GM12878 (cell line): ENCODE data around the gene KCND3. TPM values are rescaled to one million over a fixed set of nuclear protein-coding genes. Genes with fewer than 3 reads are reported as not detected.

Experiments used
- EGR1 ChIP-seq, 2 experiments: IDR thresholded peaks; 1 replicate in 1 of 2; 2 replicates in 1 of 2; pipeline ENCODE4 v1.6.1; 2011 to 2012; ENCODE audit warnings: low read depth in 2 of 2, low read length in 2 of 2, borderline replicate concordance in 1 of 2, mild to moderate bottlenecking in 1 of 2, moderate library complexity in 1 of 2
- PAX5 ChIP-seq: IDR thresholded peaks from 2 replicates; pipeline ENCODE4 v1.6.1; 2011; ENCODE audit warnings: low read depth, low read length, borderline replicate concordance
- POLR2AphosphoS2 ChIP-seq: IDR thresholded peaks from 2 replicates; pipeline ENCODE4 v1.6.1; 2011; ENCODE audit warnings: low read depth, mild to moderate bottlenecking, low read length, improper control_type of control experiment, moderate library complexity
- SP1 ChIP-seq: IDR thresholded peaks from one replicate; pipeline ENCODE4 v1.6.1; 2011; ENCODE audit warnings: low read depth, low read length
- polyA plus RNA-seq, 11 experiments: library from polyadenylated mRNA; depleted of rRNA in 4 of 11; unstranded in 6 of 11; stranded (reverse) in 5 of 11; fragments of >200 nt; fragmentation: Nextera tagmentation in 4 of 11; fragmentation: Illumina TruSeq in 1 of 11; extraction: Ambion mirVana in 4 of 11; extraction: Trizol in 1 of 11; gene quantifications; 1 replicate in 1 of 11; 2 replicates in 10 of 11; pipeline versions ENCODE4 v1.2.1 to v1.2.3, GENCODE V29; 2011 to 2016; ENCODE audit warnings: inconsistent platforms in 2 of 11, missing spikeins in 2 of 11, low read depth in 1 of 11
- total RNA-seq, 4 experiments: library from RNA; depleted of rRNA in 3 of 4; stranded (reverse); fragments of >200 nt in 3 of 4; fragmentation: Illumina TruSeq in 1 of 4; extraction: Trizol in 1 of 4; gene quantifications; 2 replicates each; pipeline versions ENCODE4 v1.2.1 to v1.2.3, GENCODE V29; 2013 to 2021
- TF ChIP-seq, protein P1 (sequence below): fragments of 450-650 bp; formaldehyde crosslinking; IDR thresholded peaks from 2 replicates; pipeline ENCODE4 v1.5.0; 2022; ENCODE audit warnings: mild to moderate bottlenecking, missing genetic modification characterization
- TF ChIP-seq, protein P2 (sequence below): fragments of 450-650 bp; IDR thresholded peaks from 2 replicates; pipeline ENCODE4 v1.6.1; 2018; ENCODE audit warnings: mild to moderate bottlenecking, low read depth, moderate library complexity; ENCODE audit not compliant: partially characterized antibody
- TF ChIP-seq, protein P3 (sequence below): fragments of 450-650 bp; IDR thresholded peaks from 2 replicates; pipeline ENCODE4 v1.6.1; 2014; ENCODE audit warnings: mild to moderate bottlenecking
- TF ChIP-seq, protein P4 (sequence below): fragments of 450-650 bp; IDR thresholded peaks from 2 replicates; pipeline ENCODE4 v1.6.1; 2017; ENCODE audit warnings: low read depth, mild to moderate bottlenecking, moderate library complexity
- TF ChIP-seq, protein P5 (sequence below): fragments of 450-650 bp; IDR thresholded peaks from 2 replicates; pipeline ENCODE4 v1.6.1; 2018; ENCODE audit warnings: borderline replicate concordance, mild to moderate bottlenecking; ENCODE audit not compliant: partially characterized antibody

KCND3 gene
- total and polyA plus RNA-seq, 10 of the 15 experiments (the other 5 are each of a cell fraction or from before 2014, with no cell fraction given) = 0.02 TPM; not detected in 9

DNA sequence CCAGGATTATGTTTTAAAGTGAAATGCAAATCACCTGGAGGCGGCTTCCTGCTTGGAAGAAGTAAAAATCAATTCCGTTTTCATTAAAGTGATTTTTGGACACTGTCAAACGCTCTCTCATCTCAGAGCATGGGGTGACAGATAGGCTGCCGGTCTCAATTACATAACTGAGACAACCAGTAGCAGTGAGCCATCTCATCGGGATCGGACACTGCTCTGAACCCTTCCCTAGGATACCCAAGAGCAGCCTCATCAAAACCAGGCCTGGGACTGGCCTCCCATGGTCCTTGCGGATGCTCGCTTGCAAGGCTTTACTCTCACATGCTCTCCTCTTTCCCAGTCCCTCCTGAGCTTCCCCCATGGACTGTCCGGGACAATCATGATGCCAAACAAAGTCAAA lies 12.1 kb downstream of the KCND3 start (continued):
- TF ChIP-seq, protein P1, sequence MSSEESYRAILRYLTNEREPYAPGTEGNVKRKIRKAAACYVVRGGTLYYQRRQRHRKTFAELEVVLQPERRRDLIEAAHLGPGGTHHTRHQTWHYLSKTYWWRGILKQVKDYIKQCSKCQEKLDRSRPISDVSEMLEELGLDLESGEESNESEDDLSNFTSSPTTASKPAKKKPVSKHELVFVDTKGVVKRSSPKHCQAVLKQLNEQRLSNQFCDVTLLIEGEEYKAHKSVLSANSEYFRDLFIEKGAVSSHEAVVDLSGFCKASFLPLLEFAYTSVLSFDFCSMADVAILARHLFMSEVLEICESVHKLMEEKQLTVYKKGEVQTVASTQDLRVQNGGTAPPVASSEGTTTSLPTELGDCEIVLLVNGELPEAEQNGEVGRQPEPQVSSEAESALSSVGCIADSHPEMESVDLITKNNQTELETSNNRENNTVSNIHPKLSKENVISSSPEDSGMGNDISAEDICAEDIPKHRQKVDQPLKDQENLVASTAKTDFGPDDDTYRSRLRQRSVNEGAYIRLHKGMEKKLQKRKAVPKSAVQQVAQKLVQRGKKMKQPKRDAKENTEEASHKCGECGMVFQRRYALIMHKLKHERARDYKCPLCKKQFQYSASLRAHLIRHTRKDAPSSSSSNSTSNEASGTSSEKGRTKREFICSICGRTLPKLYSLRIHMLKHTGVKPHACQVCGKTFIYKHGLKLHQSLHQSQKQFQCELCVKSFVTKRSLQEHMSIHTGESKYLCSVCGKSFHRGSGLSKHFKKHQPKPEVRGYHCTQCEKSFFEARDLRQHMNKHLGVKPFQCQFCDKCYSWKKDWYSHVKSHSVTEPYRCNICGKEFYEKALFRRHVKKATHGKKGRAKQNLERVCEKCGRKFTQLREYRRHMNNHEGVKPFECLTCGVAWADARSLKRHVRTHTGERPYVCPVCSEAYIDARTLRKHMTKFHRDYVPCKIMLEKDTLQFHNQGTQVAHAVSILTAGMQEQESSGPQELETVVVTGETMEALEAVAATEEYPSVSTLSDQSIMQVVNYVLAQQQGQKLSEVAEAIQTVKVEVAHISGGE (CRISPR knock-in tag) = no peak
- TF ChIP-seq POLR2AphosphoS2 (no peak), SP1 (no peak), PAX5 (no peak), EGR1 (IDR thresholded peaks at IDR 0.05; ENCODE audit: borderline replicate concordance in 1 of 2, low read depth in 2 of 2, low read length in 2 of 2) (no peak)
- TF ChIP-seq, protein P2, sequence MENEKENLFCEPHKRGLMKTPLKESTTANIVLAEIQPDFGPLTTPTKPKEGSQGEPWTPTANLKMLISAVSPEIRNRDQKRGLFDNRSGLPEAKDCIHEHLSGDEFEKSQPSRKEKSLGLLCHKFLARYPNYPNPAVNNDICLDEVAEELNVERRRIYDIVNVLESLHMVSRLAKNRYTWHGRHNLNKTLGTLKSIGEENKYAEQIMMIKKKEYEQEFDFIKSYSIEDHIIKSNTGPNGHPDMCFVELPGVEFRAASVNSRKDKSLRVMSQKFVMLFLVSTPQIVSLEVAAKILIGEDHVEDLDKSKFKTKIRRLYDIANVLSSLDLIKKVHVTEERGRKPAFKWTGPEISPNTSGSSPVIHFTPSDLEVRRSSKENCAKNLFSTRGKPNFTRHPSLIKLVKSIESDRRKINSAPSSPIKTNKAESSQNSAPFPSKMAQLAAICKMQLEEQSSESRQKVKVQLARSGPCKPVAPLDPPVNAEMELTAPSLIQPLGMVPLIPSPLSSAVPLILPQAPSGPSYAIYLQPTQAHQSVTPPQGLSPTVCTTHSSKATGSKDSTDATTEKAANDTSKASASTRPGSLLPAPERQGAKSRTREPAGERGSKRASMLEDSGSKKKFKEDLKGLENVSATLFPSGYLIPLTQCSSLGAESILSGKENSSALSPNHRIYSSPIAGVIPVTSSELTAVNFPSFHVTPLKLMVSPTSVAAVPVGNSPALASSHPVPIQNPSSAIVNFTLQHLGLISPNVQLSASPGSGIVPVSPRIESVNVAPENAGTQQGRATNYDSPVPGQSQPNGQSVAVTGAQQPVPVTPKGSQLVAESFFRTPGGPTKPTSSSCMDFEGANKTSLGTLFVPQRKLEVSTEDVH = no peak
- TF ChIP-seq, protein P3, sequence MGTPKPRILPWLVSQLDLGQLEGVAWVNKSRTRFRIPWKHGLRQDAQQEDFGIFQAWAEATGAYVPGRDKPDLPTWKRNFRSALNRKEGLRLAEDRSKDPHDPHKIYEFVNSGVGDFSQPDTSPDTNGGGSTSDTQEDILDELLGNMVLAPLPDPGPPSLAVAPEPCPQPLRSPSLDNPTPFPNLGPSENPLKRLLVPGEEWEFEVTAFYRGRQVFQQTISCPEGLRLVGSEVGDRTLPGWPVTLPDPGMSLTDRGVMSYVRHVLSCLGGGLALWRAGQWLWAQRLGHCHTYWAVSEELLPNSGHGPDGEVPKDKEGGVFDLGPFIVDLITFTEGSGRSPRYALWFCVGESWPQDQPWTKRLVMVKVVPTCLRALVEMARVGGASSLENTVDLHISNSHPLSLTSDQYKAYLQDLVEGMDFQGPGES = no peak
- TF ChIP-seq, protein P4, sequence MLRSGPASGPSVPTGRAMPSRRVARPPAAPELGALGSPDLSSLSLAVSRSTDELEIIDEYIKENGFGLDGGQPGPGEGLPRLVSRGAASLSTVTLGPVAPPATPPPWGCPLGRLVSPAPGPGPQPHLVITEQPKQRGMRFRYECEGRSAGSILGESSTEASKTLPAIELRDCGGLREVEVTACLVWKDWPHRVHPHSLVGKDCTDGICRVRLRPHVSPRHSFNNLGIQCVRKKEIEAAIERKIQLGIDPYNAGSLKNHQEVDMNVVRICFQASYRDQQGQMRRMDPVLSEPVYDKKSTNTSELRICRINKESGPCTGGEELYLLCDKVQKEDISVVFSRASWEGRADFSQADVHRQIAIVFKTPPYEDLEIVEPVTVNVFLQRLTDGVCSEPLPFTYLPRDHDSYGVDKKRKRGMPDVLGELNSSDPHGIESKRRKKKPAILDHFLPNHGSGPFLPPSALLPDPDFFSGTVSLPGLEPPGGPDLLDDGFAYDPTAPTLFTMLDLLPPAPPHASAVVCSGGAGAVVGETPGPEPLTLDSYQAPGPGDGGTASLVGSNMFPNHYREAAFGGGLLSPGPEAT = no peak
- TF ChIP-seq, protein P5, sequence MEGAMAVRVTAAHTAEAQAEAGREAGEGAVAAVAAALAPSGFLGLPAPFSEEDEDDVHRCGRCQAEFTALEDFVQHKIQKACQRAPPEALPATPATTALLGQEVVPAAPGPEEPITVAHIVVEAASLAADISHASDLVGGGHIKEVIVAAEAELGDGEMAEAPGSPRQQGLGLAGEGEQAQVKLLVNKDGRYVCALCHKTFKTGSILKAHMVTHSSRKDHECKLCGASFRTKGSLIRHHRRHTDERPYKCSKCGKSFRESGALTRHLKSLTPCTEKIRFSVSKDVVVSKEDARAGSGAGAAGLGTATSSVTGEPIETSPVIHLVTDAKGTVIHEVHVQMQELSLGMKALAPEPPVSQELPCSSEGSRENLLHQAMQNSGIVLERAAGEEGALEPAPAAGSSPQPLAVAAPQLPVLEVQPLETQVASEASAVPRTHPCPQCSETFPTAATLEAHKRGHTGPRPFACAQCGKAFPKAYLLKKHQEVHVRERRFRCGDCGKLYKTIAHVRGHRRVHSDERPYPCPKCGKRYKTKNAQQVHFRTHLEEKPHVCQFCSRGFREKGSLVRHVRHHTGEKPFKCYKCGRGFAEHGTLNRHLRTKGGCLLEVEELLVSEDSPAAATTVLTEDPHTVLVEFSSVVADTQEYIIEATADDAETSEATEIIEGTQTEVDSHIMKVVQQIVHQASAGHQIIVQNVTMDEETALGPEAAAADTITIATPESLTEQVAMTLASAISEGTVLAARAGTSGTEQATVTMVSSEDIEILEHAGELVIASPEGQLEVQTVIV = no peak
- TF ChIP-seq, all 136 proteins: peak for 0
